GM20000 (cell line): ENCODE results near the gene SLC6A6.

Source experiments
- DNase-seq: peaks from one replicate; pipeline ENCODE4 v3.0.0; 2012; ENCODE audit warnings: low spot score
- TF ChIP-seq, protein P1 (sequence below): IDR thresholded peaks from 2 replicates; pipeline ENCODE4 v1.5.1; 2012; ENCODE audit warnings: mild to moderate bottlenecking, control low read depth; ENCODE audit errors: extremely low read depth, missing control alignments

The SLC6A6 gene

DNA sequence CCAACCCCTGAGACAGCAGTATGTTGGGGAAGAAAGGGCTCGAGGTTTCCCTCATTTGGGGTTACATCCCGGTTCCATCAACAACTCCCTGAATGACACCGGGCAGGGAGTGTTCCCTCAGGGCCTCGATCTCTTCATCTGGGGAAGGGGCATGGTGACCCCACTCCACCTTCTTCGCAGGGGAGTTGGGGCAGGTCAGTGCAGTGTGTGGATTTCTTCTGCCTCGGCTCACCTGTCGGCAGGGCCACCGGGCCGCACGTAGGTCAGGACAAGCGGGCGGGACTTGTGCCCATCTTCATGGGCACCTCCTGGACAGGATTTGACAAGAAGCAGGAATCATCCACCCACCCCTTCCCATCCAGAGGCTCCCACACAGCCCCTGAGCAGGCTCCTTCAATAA, 120.4 kb downstream of the SLC6A6 start:
- DNase-seq: no peak
- TF ChIP-seq, protein P1, sequence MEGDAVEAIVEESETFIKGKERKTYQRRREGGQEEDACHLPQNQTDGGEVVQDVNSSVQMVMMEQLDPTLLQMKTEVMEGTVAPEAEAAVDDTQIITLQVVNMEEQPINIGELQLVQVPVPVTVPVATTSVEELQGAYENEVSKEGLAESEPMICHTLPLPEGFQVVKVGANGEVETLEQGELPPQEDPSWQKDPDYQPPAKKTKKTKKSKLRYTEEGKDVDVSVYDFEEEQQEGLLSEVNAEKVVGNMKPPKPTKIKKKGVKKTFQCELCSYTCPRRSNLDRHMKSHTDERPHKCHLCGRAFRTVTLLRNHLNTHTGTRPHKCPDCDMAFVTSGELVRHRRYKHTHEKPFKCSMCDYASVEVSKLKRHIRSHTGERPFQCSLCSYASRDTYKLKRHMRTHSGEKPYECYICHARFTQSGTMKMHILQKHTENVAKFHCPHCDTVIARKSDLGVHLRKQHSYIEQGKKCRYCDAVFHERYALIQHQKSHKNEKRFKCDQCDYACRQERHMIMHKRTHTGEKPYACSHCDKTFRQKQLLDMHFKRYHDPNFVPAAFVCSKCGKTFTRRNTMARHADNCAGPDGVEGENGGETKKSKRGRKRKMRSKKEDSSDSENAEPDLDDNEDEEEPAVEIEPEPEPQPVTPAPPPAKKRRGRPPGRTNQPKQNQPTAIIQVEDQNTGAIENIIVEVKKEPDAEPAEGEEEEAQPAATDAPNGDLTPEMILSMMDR: no peak

DNA sequence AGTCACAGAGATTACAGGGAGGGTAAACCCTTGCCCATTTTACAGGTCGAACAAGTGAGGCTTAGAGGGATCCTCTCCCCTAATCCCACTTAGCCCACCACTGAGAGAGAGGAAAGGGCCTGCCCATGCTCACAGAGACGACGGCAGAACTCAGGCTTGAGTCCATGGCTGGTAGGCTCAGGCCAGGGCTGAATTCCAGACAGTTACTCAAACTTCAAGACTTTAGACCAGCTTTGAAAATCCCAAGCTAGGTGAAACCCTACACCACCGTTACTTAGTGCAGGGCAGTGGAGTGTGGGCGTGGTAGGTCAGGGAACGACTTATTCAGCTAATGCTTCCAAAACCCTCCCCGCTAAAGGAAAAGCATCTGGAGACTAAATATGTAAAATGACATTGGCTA, 121.4 kb downstream of the SLC6A6 start:
- TF ChIP-seq, protein P1: no peak
- no peak for DNase-seq

DNA sequence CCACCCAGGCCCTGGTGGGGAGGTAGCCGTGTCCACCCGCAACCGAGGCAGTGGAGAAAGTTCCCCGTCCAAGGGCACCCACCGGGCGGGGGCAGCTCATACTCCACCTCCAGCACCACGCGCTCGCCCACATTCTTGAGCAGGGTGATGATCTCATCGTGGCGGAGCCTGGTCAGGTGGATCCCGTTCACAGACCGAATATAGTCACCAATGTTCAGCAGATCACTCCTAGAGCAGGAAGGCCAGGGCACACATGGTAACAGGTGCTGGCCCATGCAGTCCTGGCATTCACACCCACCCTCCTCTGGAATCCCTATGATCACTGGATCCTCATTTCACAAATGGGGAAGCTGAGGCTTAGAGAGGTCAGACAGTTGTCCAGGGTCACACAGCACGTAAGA, 121.9 kb downstream of the SLC6A6 start:
- DNase-seq: no peak
- TF ChIP-seq, protein P1: no peak

DNA sequence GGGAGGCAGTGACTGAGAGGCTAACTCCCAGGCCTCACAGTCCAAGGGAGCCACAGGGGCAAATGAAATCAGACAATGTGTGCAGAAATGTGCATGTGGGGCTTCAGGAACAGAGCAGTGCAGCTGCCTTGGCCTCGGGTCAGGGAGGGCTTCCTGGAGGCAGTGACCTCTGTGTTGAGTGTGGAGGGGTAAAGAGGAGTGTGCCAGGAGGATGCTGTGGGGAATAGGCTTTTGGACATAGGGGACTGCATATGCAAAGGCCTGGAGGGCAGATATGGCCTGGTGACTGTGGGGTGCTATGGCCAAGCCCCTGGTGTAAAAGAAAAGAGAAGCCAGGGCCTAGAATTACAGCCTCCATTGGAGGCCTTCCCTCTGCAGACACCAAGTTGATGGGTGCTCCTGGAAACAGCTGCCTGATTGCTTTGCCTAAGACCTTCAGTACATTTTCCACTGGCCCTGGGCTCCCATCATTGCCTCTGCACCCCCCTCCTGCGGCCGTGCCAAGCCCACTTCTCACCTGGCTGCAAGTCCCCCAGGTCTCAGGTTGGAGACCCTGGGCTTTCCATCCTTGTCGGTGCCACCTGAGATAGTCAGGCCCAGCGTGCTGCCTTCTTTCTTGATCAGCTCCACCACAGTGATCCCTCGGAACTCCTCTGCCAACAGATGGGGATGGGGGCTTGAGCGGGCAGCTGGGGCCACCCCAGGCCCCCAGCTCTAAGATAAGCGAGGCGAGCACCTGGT, 122.7 kb downstream of the SLC6A6 start:
- TF ChIP-seq, protein P1: no peak
- no peak for DNase-seq

DNA sequence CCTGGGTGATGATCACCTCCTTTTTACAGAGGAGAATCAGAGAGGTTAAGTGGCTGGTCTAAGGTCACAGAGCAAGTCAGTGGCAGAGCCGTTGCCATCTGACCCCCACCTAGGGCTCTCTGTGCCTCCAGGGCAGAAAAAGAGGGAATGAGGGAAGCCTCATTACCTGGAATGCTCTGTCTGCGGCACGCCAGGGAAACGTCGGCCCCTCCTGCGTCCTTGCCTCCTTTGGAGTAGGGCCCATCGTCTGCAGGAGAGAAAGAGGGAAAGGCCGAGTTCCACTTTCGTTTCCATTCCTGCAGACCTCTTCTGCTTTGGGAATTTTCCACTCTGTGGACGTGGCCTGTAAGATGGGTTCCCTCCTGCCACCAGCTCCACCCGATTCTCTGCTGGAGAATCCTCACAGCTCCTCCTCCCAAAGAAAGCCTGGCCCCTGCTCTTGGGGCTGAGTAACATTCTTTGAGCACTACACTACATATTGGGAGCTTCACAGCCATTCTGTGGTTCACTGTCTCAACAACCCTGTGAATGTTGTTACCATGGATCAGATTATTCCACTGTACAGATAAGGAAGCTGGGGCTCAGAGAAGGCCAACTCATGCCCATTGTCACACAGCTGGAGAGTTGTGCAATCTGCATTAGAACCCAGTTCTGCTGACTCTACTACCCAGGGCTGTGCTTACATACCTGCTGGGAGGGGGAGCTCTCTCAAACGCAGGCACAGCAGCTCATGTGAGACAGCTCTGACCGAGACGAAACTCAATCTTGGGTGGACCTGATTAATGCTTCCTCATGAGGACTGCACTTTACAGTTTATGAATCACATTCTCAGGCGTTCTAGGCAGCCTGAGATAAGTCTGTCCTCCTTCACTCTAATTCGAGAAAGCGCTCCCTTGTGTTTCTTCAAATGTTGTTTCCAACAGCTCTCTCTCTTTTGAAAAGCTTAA, 123.6 kb downstream of the SLC6A6 start:
- DNase-seq: no peak
- TF ChIP-seq, protein P1: no peak

DNA sequence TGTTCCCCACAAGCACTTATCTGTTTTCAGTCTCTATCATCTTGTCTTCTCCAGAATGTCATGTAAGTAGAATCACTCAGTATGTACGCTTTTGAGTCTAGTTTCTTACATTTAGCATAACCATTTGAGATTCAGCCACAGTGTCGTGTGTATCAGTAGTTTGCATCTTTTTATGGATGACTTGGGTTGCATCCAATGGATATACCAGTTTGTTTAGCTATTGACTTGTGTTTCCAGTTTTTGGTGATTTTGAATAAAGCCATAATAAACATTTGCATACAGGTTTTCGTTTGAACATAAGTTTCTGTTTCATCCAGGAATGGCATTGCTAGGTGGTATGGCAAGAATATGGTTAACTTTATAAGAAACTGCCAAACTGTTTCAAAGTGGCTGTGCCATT, 125.7 kb downstream of the SLC6A6 start:
- TF ChIP-seq, protein P1: no peak
- DNase-seq: no peak

DNA sequence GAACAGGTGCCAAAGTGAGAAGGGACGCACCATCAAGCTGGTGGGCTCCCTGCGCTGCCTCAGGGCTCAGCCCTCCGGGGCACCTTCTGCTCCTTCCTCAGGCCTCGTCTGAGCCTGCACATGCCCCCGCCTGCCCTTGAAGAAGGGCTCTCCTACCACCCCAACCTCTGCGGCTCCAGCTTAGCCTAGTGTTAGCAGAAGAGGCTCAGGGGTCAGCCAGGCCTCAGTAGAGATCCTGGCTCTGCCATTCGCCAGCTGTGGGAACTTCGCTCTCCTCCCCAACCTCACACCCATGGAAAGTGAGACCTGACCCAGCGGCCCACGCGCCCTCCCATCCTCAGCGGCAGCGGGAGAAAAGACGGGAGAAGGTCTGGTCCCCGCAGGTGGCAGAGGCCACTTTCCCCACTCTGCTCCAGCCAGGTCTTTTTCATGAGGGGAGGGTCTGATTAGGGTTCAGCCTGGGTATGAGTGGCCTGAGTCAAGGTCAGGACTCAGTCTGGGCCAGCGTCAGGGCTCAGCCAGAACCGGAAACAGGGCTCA, 129.5 kb downstream of the SLC6A6 start:
- DNase-seq: no peak
- TF ChIP-seq, protein P1: no peak
